HG02970 (cell line): ENCODE results near the gene CTSV.
"Not testable (repeated sequence)": the region's sequence is repeated elsewhere in the genome, so short reads cannot be mapped to it uniquely, and the experiment has no call there.

ENCODE experiments used
- ATAC-seq: cut with Tn5 transposase; IDR thresholded peaks from one replicate; pipeline ENCODE4 v1.9.1; 2021; ENCODE audit warnings: mild to moderate bottlenecking, moderate library complexity, moderate number of reproducible peaks; ENCODE audit not compliant: unreplicated experiment, low FRiP score

Gene CTSV

DNA sequence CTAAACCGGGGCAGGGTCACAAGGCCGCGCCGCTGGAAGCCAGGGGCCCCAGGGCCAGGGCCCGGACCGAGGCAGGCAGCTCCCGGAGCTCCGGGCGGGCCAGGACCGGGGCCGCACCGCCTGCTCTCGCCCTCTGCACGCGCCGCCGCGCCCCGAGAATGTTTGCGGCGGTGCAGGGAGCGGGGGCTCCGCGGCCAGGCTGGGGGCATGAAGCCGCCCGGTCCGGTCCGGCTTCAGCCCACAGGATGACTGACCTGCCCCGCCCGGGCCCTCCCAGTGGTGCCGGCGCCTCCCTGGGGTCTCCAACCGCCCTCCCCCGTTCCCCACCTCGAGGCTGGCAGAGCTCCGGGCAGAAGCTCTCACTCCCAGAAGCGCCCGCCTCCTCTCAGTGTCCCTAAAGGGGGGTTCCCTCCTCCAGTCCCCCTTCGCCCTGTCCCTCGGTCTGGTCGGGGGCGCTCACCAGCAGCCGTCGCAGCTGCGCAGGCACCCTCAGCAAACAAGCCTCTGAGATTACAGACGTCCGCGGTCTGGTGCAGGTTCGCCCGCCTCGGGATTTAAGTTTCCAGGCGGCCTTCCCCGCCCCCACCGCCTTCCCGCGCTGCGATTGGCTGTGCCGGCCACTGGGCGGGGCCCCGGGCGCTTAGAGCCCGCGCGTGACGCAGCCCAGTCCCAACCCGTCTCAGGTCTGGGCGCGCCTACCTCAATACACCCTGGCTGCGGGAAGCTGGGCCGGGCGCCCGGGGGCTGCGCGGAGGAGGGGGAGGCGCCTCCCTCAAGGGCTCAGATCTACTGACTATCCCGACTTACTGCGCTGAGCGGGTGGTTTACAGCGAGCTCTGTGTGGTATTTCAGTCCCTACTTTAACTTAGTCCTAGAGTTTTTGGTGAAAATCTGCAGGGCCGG is at the start of gene CTSV:
Gene CTSV, minus strand, starts transcription at position 532 of the 903 bp plus-strand sequence. CDS start 1,099 bp downstream, outside the sequence.
- peak; percentile 91 for ATAC-seq

DNA sequence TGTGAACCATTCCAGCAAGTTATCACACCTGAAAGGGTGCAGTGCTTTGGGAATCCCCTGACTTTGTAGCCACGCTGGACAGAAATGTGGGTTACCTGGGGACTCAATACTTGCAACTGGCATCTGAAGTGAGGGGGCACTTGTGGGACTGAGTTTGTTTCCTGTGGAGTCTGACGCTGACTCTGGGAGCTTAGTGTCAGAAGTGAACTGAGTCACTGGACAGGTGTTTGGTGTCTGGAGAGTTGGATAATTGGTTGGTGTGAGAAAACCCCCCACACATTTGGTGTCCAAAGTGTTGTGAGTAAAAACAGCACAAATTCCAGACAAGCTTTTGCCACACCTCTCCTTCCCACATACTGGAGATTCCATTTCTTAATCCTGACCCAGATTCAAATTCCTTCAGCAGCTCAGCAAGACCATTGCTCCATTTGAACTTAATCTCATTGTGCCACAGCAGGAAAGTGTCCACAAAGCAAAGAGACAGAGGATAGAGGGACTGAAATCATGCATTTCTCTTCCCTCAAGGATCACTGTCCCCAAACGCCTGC is 48.8 kb upstream of the CTSV start:
- not testable (repeated sequence) for ATAC-seq

DNA sequence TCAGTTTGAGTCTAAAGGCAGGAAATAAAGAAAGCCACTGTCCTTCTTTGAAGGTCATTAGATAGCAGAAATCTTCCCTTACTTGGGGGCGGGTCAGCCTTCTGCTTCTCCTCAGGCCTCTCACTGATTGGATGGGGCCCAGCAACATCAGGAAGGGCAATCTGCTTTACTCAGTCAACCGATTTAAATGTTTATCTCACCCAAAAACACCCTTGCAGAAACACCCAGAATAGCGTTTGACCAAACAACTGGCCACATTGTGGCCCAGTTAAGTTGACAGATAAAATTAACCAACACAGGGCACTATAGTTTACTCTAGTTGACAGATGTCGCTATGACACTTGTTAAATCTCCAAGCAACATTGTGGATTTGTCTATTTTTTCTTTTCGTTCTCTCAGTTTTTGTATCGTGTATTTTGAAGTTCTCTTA is 45.6 kb upstream of the CTSV start:
- ATAC-seq = not testable (repeated sequence)

DNA sequence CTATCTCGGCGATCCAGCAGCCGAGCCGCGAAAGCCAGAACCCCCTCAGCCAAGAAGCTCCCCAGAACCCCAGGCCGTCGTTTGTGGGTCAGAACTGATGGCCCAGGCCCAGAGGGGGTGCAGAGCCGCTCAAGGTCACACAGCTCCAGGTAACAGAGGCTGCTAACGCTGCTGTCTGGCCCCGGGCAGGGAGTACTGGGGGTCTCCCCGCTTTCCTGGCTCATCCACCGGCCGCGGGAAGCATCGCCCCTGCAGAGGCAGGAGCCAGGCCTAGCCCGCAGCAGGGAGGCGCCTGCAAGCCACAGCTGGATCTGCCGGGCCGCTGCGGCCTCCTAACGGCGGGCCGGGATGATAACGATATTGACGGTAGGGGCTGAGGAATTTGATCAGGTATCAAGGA is 39.4 kb upstream of the CTSV start:
- ATAC-seq = no peak

DNA sequence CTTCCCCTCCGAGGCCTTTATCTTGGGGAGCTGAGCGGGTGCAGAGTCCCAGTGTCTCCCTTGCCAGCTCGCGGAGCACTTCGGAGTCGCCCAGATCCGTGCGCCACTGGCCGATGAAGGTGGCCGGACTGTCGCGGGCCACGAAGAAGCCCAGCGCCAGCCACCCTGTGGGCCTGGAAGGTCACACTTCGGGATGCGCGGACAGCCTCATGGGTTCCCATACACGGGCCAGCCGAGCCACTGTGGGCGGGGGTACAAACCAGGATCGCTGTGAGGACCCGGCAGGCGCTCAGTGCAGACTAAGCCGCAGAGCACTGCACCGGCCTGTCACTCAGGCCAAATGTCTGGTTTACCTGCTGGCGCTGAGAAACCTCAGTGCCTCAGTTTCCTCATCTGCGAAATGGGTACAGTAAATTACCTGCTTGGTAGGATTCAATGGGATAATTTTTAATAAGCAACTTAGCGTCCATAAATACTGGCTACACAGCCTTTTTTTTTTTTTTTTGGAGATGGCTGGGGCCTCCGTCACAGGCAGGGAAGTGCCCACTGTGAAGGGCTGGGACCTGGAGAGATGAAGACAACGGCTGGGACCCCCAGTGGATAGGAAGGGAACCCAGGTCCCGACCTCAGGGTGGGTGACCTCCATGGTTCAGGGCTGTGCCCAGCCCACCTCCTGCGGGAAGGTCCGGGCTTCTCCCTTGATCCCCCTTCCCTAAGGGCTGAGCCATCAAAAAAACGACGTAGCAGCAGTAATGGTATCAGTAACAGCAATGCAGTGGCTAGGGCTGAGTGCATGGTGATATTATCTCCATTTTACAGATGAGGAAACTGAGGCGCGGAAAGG is 38.7 kb upstream of the CTSV start:
- ATAC-seq = no peak

DNA sequence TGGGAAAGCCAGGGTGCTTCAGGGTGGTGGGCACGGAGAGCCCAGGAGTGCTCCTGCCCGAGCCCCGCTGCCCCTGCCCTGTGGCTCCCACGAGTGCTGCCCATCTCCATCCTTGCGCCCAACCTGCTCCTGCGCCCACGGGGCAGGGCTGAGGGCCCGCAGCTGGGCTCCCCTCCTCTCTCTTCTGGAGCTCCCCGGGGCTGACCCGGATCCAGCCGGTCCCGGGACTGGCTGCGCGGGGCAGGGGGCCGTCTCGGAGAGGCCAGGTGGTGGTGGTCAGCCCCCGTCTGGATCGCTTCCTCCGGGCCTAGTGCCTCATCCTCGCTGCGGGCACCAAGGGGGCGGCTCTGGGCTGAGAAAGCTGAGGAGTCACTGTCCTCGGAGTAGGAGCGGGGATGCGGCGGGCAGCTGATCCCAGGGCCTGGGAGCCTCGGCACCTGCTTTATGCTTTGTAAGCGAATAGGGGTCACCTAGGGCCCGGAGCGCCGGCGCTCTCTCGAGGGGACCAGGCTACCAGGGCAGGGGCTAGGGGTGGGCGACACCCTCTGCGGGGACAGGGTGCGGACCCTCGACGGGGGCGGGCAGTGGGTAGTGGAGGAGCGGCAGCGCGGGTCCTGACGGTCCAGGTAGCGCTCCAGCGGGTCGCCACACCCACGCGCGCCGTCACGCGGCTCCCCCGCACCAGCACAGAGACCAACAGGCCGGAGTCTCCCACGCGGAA is 37.9 kb upstream of the CTSV start:
- ATAC-seq = not testable (repeated sequence)

DNA sequence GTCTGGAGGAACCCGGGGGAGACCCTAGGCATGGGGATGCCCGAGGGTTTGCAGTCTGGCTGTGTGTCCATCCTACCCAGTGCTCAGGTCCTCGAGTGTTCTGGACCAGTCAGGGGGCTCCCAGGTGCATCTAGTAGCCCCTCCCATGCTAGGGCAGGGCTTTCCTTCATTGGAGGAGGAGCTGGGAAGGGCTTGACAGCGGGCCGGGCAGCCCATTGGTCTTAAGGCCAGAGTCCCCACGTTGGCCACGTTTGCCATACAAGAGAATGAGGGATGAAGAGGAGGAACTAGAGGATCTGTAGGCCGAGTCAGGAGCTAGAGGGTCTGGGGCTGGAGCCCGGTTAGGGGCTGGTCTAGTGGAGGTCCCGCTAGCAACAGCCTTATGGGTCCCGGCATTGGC is 37.3 kb upstream of the CTSV start:
- ATAC-seq = no peak

DNA sequence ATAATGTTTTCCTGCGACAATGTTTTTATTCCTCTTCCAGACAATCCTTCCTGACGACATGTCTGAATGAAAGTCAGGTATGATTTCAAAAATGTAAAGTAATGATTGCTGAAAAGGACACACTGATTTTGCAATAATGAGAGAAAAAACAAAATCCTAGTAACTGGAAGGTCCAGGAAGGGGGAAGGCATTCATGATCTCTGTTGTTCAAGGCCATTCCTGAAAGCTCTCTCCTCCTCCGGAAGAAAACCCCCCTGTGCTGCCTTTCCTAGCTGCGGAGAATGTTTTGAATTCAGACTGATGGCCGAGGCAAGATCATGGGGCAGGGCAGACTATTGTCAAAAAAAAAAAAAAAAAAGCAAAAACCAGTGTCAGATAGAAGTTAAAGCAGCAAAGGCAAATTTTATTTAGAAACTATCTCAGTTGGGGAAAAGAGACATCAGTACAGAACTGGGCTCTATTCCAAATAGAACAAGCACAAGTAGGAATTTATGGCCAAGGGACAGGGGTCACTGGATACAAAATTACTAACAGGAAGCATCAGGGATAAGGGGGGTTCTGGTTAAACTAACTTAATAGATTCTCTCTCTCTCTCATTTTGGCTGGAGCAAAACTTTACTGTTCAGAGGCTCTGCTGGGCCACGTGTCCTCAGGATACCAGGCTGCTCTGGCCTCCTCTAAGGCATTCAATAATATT is 36.5 kb upstream of the CTSV start:
- no peak for ATAC-seq

DNA sequence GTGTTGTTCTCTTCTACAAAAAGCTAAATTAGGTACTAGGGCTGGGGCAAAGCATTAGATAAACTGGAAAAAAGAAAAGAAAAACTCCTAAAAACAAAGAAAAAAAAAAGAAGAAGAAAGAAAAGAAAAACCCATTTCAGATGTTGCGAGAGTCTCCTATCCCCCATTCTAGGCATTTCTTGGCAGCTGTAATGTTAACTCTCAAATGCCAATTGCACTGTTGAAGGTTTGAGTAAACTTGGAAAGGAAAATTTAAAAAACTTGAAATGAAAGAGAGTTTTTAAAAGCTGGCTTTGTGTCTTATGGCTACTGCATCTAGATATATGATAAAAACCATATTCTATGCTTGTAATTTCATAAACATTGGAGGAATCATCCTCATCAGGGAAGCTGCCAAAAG is 34.6 kb upstream of the CTSV start:
- ATAC-seq = no peak

DNA sequence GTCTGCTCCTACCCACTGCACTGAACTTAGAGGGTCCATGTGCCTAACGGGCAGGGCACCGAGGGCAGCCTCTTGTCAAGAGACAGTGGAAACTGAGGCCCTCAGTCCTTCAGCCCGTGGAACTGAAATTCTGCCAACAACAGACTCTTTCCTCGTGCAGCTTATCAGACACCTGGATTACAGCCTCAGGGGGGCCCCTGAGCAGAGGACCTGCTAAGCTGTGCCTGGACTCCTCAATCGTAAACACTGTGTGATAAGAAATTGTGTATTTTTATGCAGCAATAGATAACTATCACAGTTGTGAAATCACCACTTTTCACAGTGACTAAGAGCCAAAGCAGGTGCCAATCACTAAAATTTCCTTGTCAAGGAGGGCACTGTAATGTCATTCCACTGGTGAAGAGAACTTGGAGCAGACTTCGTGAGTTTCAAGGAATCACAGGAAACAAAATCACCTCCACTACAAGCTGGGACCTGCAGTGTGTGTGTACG is 33.4 kb upstream of the CTSV start:
- ATAC-seq = no peak

DNA sequence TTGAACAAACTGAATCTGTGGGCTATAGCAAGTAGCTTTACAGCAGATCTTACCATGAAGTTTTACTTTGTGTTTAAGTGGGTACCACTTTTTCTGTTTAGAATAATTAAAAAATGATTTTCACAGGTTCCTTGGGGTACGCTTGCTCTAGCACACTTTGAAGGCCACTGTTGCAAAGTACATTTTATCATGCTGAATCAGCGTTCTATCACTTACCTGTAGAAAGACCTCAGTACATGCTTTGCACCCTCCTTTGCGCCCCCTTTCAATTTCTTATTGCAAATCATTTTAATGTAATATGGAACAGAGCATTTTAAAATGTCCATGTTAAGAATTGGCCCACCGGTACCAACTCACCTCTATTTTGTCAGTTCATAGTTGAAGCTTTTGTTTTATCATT is 31.4 kb upstream of the CTSV start:
- not testable (repeated sequence) for ATAC-seq

DNA sequence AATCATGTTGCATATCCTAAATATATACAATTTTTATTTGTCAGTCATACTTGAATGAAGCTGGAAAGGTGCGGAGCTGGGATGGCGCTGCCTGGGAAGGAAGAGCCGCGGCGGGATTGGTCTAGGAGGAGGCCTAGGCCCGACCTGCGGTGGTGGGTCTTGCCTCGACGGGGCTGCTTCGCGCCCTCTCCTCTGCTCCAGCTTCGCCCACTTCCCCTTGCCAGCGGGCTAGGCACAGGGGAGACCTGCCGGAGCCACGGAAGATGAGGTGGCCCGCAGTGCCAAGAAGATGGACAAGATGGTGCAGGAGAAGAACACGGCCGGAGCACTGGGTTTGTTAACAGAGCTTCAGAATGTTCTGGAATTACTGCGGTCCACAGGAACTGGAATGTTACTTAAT is 28.5 kb upstream of the CTSV start:
- no peak for ATAC-seq

DNA sequence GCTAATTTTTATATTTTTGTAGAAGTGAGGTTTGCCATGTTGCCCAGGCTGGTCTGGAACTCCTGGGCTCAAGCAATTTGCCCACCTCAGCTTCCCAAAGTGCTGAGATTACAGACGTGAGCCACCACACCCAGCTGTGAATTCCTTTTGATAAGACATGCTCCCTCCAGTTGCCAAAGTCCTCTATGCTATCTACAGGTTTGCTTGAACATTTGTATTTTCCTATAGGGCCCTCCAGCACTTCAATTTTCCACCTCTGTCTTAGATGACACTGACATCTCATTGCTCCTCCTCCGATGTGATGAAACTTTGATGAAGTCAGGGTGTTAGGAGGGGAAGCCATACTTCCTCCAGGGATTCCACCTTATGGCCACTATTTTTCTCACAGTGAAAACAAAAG is 25.2 kb upstream of the CTSV start:
- no peak for ATAC-seq

DNA sequence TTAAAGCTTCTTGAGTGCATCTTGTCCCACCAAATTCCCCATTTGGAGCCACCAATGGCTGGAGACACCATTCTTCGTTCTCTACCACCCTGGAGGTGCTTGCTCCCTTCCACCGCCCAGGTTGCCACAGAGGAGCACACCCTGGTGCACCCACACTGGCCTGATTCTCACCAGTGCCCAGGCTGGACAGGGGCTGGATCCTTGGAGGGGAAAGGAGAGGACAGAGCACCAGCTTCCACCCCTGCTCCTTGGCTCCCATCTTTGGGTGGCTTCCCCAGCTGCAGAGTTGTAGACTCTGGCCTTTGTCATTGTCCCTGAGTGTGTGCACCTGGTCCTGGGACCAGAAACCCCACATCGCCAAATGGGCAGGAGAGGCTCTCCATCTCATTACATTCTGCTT is 21.9 kb upstream of the CTSV start:
- no peak for ATAC-seq

DNA sequence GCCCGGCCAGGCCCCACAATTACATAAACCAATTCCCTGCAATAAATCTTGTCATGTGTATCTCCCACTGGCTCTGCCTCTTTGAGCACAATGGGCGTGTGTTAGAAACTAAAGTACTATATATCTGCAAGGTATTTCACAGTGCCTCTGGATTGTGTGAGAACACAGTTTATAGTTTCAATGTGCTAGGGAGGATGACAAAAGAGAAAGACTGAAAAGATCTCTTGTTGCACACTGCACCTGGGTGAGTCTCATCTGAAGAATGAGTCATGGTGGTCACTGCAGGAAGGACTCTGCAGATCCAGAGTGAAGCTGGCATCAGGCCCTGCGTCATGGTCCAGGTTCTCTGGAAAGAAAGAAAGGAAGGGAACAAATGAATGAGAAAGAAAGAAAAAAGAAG is 20.7 kb upstream of the CTSV start:
- no peak for ATAC-seq

DNA sequence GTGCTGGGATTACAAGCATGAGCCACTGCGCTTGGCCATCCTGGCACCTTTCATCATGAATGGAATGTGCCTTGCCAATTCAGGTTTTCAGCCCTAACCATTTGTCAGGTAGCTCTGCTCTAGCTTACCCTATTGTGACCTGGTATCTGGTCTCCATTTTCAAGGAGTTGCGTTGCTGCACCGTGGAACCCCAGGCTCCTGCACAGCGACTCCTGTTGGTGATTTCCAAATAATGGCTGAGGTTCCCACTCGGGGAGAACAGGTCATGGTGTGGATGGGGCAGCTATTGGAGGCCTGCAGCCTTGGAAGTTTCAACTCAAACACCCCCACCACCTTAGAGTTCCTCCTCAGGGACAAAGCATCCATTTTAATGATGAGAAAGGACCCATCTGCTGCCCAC is 18.7 kb upstream of the CTSV start:
- ATAC-seq = no peak

DNA sequence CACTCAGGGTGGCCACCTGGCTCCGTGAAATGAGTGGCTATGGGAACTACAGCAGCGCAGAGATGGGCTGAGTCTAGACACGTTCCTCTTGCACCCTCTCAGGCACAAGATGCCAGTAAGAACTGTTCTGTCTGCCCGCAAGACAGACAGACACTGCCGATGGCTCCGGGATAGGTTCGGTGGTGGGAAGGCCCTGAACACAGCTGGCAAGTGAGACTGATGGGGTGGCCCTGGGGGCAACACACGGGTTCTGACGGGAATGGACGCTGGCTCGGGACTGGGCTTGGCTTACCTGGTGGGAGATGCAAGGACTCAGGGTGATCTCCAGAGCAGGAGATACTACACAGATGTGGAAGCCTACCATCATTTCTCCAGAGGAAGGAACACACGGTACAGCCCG is 16.9 kb upstream of the CTSV start:
- ATAC-seq = not testable (repeated sequence)

DNA sequence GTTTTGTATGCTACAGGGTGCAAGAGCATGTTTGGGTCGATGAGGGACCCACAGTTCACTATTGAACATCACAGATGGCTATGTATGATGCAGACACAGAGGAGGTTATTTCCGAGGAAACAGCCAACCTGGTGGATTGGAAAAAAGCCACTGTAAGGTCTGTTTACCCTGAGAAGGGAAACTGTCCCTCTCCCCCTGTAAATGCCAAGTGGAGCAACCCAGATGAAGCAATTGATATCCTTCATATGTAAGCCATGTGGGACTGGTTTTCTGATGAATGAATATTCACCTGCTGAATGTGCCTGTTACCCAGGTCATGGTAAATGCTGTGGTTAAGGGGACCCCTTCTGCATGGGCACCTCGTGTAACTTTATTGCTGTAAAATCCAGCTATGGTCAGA is 14.8 kb upstream of the CTSV start:
- no peak for ATAC-seq

DNA sequence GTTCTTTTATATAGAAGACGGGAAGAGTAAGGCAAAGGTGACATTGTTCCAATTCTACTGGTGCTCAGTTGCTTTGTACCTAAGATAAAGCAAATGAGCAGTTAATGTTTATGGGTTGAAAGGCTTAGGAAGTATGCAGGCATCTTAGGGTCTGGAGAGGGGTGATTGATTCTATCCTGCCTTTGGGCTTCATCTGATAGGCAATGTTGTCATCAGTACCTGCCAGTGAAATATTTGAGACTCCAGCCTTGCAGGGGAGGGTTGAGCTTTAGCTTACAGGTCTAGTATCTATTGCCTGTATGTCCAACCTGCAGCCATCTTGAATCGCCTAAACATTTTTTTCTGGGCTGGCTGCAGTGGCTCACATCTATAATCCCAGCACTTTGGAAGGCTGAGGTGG is 13.8 kb upstream of the CTSV start:
- no peak for ATAC-seq

DNA sequence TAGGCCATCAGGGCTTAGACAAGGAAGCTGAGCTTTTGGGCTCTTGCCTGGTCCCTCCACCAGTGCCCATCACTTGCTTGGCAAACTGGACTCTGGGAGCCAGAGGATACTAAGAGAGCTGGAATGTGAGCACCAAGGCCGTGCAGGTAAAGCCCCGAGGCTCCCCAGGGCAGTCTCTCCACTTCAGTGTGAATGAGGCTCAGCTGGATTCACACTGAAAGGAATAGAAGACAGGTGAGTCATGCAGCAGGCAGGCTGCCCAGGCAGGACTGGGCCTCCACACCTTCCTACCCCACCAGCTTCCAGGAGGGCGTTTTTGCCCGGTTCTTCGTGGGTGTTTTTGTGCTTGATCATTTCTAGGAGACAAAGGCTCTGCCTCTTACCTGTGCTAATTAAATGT is 7.3 kb upstream of the CTSV start:
- ATAC-seq = no peak
